ENCODE data around the gene TUBGCP5.

- TF ChIP-seq CEBPB (IDR thresholded peaks at IDR 0.05; ENCODE audit: borderline replicate concordance in 1 of 2, low read depth in 2 of 2, low read length in 2 of 2) (no peak), CTCF (IDR thresholded peaks at IDR 0.05 in 2 of 3, conservative IDR thresholded peaks at IDR 0.05 in 1 of 3; ENCODE audit: control insufficient read depth in 2 of 3, extremely low read depth in 1 of 3, insufficient read depth in 1 of 3, low read depth in 3 of 3, low read length in 3 of 3) (no peak), PAX8 (IDR thresholded peaks at IDR 0.05) (no peak), RAD51 (IDR thresholded peaks at IDR 0.05) (no peak), ZBED1 (IDR thresholded peaks at IDR 0.05; ENCODE audit: borderline replicate concordance) (no peak), USF2 (IDR thresholded peaks at IDR 0.05; ENCODE audit: borderline replicate concordance, low read depth, low read length) (no peak), ATF3 (IDR thresholded peaks at IDR 0.05; ENCODE audit: borderline replicate concordance, extremely low read depth, low read depth, low read length) (no peak), MEF2A (IDR thresholded peaks at IDR 0.05; ENCODE audit: insufficient read depth, low read depth, low read length) (no peak), MYC (IDR thresholded peaks at IDR 0.05; ENCODE audit: insufficient read depth, insufficient read length, insufficient replicate concordance, low read length, severe bottlenecking) (no peak), CHD2 (IDR thresholded peaks at IDR 0.05; ENCODE audit: borderline replicate concordance, low read depth, low read length) (no peak), ZSCAN29 (IDR thresholded peaks at IDR 0.05) (no peak), TAF1 (IDR thresholded peaks at IDR 0.05; ENCODE audit: borderline replicate concordance, low read depth, low read length) (no peak), NFYA (IDR thresholded peaks at IDR 0.05; ENCODE audit: borderline replicate concordance, low read depth, low read length) (no peak)
Observed at GRCh38 chr15:22967084-22967770, 72.1 kb downstream of the TUBGCP5 start.
